Suprapubic skin (tissue), 3 donors: ENCODE measurements around the gene FKBP9.

Experiments used
- POLR2AphosphoS5 ChIP-seq, 3 donors: sonication (generic); formaldehyde crosslinking; IDR thresholded peaks; one replicate each; pipeline ENCODE4 v1.6.1; 2017; ENCODE audit warnings: antibody characterized with exemption in 3 of 3
- TF ChIP-seq, protein P1 (sequence below), 2 donors: fragments of 200-600 bp in 1 of 2; fragments of 450-650 bp in 1 of 2; sonication (generic) in 1 of 2; IDR thresholded peaks; one replicate each; pipeline ENCODE4 v1.5.1; 2016 to 2019; ENCODE audit warnings: antibody characterized with exemption in 2 of 2, mild to moderate bottlenecking in 1 of 2, moderate library complexity in 1 of 2

DNA sequence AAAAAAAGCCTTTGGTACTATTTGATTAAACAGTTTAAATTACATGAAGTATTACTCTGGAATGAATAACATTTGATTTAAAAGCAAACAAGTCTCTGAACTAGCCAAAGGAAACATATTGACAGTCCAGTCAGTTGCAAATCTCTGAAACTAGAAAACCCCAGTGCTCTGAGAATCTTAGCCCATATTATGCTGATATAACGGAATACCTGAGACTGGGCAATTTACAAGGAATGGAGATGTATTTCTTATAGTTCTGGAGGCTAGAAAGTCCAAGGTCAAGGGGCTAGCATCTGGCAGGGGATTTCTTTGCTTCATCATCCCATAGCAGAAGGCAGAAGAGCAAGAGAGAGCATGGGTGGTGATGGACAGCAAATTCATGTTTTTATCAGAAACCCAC, 21.7 kb upstream of the FKBP9 start:
- TF ChIP-seq, protein P1, sequence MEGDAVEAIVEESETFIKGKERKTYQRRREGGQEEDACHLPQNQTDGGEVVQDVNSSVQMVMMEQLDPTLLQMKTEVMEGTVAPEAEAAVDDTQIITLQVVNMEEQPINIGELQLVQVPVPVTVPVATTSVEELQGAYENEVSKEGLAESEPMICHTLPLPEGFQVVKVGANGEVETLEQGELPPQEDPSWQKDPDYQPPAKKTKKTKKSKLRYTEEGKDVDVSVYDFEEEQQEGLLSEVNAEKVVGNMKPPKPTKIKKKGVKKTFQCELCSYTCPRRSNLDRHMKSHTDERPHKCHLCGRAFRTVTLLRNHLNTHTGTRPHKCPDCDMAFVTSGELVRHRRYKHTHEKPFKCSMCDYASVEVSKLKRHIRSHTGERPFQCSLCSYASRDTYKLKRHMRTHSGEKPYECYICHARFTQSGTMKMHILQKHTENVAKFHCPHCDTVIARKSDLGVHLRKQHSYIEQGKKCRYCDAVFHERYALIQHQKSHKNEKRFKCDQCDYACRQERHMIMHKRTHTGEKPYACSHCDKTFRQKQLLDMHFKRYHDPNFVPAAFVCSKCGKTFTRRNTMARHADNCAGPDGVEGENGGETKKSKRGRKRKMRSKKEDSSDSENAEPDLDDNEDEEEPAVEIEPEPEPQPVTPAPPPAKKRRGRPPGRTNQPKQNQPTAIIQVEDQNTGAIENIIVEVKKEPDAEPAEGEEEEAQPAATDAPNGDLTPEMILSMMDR (IDR thresholded peaks at IDR 0.05), result no peak
- no peak for TF ChIP-seq POLR2AphosphoS5 (IDR thresholded peaks at IDR 0.05)
